Measurements from ENCODE around the gene RIC8A. TPM values are rescaled to one million over a fixed set of nuclear protein-coding genes. Genes with fewer than 3 reads are reported as not detected.

RIC8A gene
- total RNA-seq, 1 experiment from 2014 or later = 129 TPM

DNA sequence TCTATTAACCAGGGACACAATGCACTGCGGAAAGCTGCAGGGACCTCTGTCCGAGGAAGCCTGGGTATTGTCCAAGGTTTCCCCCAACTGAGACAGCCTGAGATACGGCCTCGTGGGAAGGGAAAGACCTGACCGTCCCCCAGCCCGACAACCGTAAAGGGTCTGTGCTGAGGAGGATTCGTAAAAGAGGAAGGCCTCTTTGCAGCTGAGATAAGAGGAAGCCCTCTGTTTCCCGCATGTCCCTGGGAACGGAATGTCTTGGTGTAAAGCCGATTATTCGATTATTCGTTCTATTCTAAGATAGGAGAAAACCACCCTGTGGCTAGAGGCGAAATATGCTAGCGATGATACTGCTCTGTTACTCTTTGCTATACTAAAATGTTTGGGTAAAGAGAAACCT is 5.5 kb upstream of the RIC8A start:
- H4K20me1 ChIP-seq (ENCODE audit: insufficient read depth) = peaks cover 11% of the 10 kb centered on the region; the same call in 1 of the 2 replicates
- no peak for DNase-seq
- TF ChIP-seq, protein P1, sequence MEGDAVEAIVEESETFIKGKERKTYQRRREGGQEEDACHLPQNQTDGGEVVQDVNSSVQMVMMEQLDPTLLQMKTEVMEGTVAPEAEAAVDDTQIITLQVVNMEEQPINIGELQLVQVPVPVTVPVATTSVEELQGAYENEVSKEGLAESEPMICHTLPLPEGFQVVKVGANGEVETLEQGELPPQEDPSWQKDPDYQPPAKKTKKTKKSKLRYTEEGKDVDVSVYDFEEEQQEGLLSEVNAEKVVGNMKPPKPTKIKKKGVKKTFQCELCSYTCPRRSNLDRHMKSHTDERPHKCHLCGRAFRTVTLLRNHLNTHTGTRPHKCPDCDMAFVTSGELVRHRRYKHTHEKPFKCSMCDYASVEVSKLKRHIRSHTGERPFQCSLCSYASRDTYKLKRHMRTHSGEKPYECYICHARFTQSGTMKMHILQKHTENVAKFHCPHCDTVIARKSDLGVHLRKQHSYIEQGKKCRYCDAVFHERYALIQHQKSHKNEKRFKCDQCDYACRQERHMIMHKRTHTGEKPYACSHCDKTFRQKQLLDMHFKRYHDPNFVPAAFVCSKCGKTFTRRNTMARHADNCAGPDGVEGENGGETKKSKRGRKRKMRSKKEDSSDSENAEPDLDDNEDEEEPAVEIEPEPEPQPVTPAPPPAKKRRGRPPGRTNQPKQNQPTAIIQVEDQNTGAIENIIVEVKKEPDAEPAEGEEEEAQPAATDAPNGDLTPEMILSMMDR (conservative IDR thresholded peaks at IDR 0.05) = no peak
- TF ChIP-seq EZH2 (IDR thresholded peaks at IDR 0.05; ENCODE audit: low read depth) = no peak
- ChIA-PET CTCF (no interaction called here), POLR2A (ENCODE audit: unreplicated experiment) (no interaction called here)
- no peaks in the 10 kb centered on the region for H3K9me2 ChIP-seq (ENCODE audit: insufficient read depth)
- intact Hi-C loops (cut with micrococcal nuclease; ENCODE audit: unreplicated experiment) = no loop called here
- no peaks in the 10 kb centered on the region for H3F3A ChIP-seq (ENCODE audit: insufficient read depth, low read depth)
- no peaks in the 10 kb centered on the region for H3K36me3 ChIP-seq (ENCODE audit: low read depth)
- no peak overlapping the region for H2AFZ ChIP-seq
- H3K4me2 ChIP-seq = no peak overlapping the region
- H3K79me2 ChIP-seq (ENCODE audit: low read depth) = peaks cover 21% of the 10 kb centered on the region
- no peak overlapping the region for H3K27ac ChIP-seq
- H3K4me1 ChIP-seq (replicated peaks; ENCODE audit: insufficient read depth) = no peaks in the 10 kb centered on the region
- no peaks in the 10 kb centered on the region for H3K9me3 ChIP-seq (ENCODE audit: insufficient read depth, low read depth)
- H3K27me3 ChIP-seq (ENCODE audit: insufficient read depth, low read depth) = no peaks in the 10 kb centered on the region
- BruUV-seq (replicated peaks) = no TSS peak
- no peak overlapping the region for H3K4me3 ChIP-seq

- TF ChIP-seq EZH2 (IDR thresholded peaks at IDR 0.05; ENCODE audit: low read depth) = no peak
- TF ChIP-seq, protein P1 (conservative IDR thresholded peaks at IDR 0.05) = no peak
Measured at GRCh38 chr11:202490-202889, 5.0 kb upstream of the RIC8A start.

DNA sequence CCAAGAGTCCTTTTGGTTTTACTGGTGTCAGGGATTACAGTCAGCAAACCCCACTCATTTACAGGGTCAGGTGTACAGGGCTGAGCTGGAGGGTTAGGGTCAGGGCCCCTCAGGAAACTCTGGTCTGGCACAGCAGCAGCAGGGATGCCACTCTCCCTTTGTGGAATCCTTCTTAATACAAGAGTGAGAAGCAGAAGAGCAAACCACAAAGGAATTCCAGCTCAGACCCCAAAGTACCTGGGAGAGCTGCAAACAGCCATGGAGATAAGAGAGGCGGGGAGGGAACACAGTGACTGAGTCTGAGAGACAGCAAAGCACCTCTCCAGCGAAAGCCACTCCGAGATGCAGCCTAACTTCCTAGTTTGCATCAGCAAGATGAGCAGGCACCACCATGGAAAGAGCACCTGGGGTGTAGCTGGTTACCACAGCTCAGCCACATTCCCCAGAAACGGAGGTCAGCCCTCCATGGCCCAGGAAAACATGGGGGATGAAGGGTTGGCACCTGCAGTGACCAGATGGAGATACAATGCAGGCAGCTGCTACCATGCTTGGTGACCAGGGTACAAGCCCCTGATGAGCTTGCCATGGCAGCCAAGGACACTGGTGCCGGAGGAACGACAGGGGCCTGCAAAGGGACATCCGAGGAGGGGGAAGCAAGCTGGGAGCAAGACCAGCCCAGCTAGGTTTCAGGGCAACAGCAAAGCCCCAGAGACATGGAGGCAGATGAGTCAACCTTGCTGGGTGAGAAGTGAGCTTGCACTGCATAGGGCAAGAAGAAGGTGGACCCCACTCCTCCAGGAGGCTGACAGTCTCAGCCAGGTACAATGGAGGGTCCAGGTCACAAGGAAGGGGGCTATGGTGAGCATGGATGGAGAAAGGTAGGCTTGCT is 4.2 kb upstream of the RIC8A start:
- TF ChIP-seq, protein P1 (conservative IDR thresholded peaks at IDR 0.05) = no peak
- TF ChIP-seq EZH2 (IDR thresholded peaks at IDR 0.05; ENCODE audit: low read depth) = no peak
- Histone ChIP-seq H3K79me2 (ENCODE audit: low read depth) (peaks cover 28% of the 10 kb centered on the region), H2AFZ (no peak overlapping the region), H4K20me1 (ENCODE audit: insufficient read depth) (peaks cover 11% of the 10 kb centered on the region; the same call in 1 of the 2 replicates), H3K4me3 (no peak overlapping the region), H3K9me3 (ENCODE audit: insufficient read depth, low read depth) (no peaks in the 10 kb centered on the region), H3K9me2 (ENCODE audit: insufficient read depth) (no peaks in the 10 kb centered on the region), H3K4me1 (replicated peaks; ENCODE audit: insufficient read depth) (no peaks in the 10 kb centered on the region), H3K4me2 (no peak overlapping the region), H3K36me3 (ENCODE audit: low read depth) (no peaks in the 10 kb centered on the region), H3K27me3 (ENCODE audit: insufficient read depth, low read depth) (no peaks in the 10 kb centered on the region), H3F3A (ENCODE audit: insufficient read depth, low read depth) (peaks cover 9% of the 10 kb centered on the region), H3K27ac (no peak overlapping the region)
- no TSS peak for BruUV-seq (replicated peaks)
- ChIA-PET CTCF (no interaction called here), POLR2A (ENCODE audit: unreplicated experiment) (interaction anchor here (0.7 kb wide), 1 partner anchor 49 kb away, joined by 3 read pairs; no protein-coding TSS in a partner anchor)
- intact Hi-C loops (cut with micrococcal nuclease; ENCODE audit: unreplicated experiment) = no loop called here
- DNase-seq = no peak

More at GRCh38 chr11:202490-202889, 5.0 kb upstream of the RIC8A start:
- H3K4me2 ChIP-seq = no peak overlapping the region
- ChIA-PET CTCF (no interaction called here), POLR2A (ENCODE audit: unreplicated experiment) (interaction anchor here (0.7 kb wide), 1 partner anchor 50 kb away, joined by 3 read pairs; no protein-coding TSS in a partner anchor)
- no peak overlapping the region for H3K27ac ChIP-seq
- intact Hi-C loops (cut with micrococcal nuclease; ENCODE audit: unreplicated experiment) = no loop called here
- no TSS peak for BruUV-seq (replicated peaks)
- H3K79me2 ChIP-seq (ENCODE audit: low read depth) = peaks cover 22% of the 10 kb centered on the region
- no peaks in the 10 kb centered on the region for H3K9me2 ChIP-seq (ENCODE audit: insufficient read depth)
- H4K20me1 ChIP-seq (ENCODE audit: insufficient read depth) = peaks cover 11% of the 10 kb centered on the region; the same call in 1 of the 2 replicates
- H3K36me3 ChIP-seq (ENCODE audit: low read depth) = no peaks in the 10 kb centered on the region
- no peaks in the 10 kb centered on the region for H3K4me1 ChIP-seq (replicated peaks; ENCODE audit: insufficient read depth)
- H3F3A ChIP-seq (ENCODE audit: insufficient read depth, low read depth) = peaks cover under 1% of the 10 kb centered on the region
- no peak overlapping the region for H3K4me3 ChIP-seq
- H2AFZ ChIP-seq = no peak overlapping the region
- no peaks in the 10 kb centered on the region for H3K27me3 ChIP-seq (ENCODE audit: insufficient read depth, low read depth)
- no peak for DNase-seq
- H3K9me3 ChIP-seq (ENCODE audit: insufficient read depth, low read depth) = no peaks in the 10 kb centered on the region

All from PC-9 (cell line).